ENCODE data around the gene POU3F2.

Gene POU3F2

DNA sequence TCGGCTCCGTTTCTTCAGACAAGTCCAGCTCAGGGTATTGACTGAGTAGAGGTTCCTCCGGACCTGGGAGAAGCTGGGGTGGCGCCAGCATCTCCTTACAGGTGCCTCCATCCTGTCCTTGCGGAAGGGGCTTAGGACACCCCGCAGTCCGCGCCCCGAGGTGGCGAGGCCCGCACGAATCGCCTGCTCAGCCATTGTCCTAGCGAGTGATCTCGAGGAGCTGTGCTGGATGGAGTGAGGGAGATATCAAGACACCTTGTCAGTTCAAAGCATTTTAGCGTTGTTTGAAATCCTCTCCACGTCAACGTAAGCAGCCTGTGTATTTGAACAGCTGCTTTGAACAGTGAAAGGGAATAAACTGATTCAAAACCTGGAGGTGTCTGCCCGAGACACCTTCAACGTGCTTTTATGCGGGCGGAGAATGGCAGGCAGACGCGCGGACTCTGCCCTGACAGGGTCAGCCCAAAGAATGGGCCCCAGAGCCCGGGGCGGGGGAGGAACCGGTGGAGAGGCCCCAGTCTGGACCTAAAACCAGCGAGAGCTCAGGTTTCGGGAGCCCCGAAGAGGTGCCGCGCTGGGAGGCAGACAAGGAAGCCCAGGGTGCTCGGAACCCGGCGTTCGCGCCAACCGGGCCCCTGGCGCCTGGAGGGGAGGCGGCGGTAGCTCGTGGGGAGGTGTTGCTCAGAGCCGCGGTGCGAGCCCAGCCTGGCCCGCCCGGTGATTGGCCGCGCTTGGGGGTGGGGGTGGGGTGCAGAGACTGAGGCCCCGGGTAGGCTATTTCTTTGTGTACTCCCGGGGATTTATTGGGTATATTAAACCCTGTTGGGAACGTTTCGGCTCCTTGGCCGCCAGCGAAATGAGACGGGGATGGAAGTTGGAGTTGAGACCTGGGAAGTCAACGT is 3.1 kb upstream of the POU3F2 start:
- no peak for DNase-seq

DNA sequence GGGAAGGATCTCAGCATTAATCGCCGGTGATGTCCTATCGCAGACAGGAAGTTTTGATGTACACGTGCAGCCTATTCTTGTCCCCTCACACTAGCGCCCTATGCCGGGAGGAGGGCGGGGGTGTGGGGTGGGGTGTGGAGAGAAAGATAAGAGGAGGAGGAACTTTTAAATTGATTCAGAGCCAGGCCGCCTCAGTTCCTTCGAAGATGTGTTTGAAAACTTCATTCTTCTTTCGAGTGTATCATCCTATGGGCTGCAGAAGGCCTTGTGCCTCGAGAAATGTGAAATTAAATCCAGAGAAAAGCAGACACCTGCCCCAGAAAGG is 2.5 kb upstream of the POU3F2 start:
- no peak for DNase-seq

DNA sequence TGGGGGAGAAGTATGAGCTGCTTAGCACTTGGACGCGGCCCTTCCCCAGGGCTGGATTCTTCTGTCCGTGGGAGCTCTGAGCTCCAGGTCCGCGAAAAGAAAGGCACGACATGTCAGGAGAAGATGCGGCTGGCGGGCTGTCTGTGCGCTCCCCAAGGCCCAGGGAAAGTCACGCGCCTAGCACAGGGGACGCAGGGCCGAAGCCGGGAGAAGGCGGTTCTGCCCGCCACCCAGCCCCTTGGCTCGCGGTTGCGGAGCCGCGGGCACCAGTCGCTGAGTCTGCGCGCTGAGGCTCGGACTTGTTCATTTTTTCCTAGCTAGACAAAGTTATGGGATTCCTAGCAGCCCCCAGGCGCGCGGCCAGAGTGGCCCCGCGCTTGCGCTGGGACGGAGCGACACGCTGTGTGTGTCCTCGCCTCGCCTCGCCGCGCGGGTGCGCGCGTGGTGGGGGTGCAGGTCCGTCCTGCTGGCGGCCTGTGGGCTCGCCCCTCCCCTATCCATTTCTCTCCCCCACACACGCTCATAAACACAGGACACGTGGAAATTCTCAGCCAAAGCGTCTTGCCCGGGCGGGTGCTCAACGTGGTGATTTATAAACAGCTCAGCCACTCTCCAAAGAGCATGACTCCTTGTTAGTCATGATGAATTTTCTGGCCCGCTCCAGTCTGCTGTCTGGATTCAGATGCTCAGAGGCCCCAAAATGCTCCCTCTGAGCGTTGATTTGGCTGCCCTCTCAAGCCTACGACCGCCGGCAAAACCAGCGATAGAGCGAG is 1.9 kb upstream of the POU3F2 start:
- DNase-seq = peak; percentile 70

DNA sequence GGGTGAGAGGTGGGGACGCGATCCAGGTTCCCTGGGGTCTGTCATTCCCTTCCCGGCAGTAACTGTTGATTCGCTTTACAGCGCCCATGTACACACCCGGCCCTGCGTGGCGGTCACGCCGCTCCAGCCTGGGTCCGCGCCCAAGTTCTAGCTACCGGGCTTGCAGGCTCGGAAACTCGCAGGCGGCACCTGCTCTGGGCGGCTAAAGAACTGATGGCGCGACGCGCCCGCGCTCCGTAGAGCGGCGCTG is 1.4 kb upstream of the POU3F2 start:
- DNase-seq = no peak

DNA sequence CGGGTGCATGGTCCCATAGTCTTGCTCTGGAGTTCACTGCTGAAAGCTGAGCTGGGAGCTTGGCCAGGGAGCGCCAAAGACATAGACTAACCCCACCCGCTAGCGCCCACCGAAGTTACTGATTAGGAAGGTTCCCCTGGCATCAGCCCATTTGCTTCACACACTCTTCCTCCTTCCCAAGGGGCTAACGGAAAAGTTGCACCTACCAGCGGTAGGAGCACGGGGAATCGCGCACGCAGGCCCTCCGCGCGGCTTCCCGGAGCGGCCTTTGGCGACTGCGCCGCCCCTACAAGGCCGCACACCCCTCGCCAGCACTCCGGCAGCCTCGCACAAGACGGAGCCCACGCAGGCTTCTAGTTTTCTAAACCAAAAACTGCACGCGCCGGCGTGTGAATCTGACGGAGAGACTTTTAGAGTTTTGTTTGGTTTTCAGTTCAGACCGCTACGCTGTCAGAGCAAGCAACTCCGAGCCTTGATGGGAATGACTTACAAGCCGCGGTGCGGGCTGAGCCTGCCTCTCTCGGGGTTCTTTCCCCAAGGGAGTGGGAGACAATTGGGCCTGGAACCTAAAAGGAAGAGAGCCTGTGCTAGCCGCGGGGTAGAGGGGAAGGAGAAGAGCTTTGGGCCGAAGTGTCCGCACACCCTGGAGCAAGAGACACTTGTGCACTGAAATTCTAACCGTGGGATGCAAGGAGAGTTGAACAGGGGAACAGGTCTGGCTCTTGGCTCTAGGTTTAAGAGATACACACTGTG is 891 bp upstream of the POU3F2 start:
- peak; percentile 23 for DNase-seq

DNA sequence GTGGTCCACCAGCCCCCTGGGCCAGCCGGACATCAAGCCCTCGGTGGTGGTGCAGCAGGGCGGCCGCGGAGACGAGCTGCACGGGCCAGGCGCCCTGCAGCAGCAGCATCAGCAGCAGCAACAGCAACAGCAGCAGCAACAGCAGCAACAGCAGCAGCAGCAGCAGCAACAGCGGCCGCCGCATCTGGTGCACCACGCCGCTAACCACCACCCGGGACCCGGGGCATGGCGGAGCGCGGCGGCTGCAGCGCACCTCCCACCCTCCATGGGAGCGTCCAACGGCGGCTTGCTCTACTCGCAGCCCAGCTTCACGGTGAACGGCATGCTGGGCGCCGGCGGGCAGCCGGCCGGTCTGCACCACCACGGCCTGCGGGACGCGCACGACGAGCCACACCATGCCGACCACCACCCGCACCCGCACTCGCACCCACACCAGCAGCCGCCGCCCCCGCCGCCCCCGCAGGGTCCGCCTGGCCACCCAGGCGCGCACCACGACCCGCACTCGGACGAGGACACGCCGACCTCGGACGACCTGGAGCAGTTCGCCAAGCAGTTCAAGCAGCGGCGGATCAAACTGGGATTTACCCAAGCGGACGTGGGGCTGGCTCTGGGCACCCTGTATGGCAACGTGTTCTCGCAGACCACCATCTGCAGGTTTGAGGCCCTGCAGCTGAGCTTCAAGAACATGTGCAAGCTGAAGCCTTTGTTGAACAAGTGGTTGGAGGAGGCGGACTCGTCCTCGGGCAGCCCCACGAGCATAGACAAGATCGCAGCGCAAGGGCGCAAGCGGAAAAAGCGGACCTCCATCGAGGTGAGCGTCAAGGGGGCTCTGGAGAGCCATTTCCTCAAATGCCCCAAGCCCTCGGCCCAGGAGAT is 1.0 kb downstream of the POU3F2 start:
- no peak for DNase-seq

DNA sequence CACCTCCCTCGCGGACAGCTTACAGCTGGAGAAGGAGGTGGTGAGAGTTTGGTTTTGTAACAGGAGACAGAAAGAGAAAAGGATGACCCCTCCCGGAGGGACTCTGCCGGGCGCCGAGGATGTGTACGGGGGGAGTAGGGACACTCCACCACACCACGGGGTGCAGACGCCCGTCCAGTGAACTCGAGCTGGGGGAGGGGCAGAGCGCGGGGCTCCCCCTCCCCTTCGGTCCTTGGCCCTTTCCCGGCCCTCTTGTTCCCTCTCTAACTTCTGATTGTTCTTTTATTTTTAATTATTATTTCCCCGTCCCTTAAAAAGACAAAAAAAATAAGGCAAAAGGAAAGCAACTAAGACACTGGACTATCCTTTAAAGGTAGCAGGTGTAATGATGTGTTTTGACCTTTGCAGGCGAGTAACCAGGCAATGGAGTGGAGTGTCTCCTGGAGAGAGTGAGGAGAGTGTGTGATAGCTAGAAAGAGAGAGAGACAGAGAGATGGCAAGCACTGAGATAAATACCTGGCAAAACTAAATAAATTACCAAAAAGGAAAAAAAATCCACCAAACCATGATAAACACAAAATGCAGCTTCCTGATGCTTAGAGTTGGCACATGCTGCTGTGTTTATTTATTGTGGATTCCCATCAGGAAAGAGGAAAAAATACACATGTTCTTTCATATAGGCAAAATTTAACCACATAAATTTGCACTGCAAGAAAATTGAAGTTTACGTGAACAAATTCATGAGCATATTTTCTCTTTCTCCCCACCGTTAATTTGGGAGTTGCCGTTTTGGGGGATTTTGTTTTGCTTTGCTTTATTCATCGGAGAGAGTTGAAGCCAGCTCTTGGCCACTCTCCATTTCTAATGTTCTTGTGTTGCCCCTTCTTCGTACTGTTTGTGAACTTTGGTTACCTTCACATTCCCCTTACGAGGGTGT is 1.9 kb downstream of the POU3F2 start:
- no peak for DNase-seq

DNA sequence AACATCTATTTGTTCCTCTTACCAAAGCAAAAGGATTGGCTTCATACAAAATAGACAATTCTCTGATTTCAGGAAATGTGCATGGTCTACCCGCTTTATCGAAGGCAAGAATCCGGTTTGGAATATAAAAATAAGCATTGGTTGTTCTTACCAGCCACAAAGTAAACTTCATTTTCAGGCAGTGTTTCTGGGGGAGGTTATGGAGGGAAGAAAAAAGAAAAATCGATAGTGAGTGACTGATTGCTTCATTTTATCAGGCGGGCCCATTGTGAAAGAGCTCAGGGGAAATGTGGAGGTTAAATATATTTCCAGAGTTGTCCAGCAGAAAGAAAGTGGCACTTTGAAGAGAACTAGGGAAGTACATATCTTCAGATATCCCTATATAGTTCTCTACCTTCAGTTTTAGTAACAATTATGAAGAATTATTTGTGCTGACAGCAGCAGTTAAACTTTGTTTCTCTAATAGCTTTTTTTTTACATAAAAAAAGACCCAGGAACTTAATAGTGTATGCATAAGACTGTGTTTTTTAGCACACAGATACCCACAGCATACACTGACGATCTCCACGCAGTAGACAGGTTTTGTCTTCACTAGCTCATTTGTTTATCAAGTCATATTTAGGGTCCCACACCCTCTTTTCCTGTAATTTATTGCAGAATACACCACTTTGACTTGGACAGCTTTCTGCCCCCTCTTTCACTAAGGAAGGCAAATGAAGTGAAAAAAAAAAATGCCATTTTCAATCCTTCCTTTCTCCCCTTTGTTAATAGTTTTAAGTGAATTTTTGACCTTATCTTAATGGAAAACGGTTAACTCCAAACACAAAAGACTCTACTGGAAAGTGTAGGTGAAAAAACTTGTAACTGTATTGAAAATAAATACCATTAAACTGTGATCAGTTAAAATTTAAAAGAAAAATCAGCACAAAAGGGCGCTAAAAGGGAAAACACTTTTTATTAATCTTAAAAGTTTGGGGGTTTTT is 2.9 kb downstream of the POU3F2 start:
- no peak for DNase-seq

DNA sequence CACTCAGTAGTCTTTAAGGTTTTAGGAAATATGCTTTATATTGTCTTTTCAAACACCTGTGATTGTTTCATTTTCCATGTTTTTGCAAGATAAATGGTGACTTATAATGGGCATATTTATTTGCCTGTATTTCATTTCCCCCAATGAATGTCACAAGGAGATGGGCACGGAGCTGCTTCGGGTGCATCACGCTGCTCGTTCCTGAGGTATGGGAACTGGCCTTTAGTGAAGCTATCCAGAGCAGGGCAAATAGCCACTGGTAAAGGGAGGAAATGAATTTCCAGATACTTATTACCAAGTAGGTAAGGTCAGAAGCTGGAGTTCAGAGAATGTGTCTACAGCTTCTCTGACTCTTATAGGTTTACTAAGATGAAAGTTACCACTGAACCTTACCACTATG is 3.7 kb downstream of the POU3F2 start:
- no peak for DNase-seq

DNA sequence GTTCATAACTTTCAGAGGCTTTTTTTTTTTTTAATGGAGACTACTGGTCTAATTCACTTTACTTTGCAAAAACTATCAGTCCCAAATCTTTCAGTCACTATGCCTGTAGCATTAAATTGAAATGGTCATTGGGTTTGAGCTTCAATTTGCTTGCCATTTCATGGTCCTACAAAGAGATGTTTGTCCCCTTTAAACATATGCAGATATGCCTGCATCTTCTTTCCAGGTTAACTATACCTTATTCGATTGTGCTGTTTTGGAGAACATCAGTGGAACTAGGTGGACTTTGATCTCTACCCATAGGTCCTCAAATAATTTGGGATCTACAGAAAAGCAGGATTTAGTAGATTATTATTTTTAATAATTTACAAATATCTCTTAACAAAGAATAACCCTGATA is 4.6 kb downstream of the POU3F2 start:
- no peak for DNase-seq

DNA sequence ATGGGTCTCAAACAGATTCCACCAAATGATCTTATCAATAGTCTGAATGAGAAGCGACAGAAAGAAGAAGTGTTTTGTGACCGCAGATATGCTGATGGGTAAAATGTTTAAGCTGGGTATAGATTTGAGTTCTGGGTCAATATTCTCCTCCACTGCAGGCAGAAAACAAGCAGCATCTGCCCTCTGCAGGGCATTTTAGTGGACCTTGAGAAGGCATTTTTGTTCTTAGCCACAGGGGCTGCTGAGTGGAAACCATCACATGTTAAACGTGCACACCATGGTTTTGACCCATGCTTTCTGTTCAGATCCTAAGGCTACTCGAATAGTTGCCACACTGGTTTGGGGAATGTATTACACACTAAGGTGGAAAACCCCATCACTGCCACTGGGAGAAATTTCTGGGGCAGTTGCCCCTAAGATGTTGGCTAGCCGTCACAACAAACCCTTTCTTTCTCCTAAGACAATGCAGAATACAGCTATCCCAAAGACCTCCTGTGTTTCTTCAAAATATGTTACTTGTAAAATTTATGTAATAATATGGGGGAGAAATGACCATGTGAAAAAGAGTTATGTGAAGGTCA is 5.5 kb downstream of the POU3F2 start:
- DNase-seq = peak; percentile 23

DNA sequence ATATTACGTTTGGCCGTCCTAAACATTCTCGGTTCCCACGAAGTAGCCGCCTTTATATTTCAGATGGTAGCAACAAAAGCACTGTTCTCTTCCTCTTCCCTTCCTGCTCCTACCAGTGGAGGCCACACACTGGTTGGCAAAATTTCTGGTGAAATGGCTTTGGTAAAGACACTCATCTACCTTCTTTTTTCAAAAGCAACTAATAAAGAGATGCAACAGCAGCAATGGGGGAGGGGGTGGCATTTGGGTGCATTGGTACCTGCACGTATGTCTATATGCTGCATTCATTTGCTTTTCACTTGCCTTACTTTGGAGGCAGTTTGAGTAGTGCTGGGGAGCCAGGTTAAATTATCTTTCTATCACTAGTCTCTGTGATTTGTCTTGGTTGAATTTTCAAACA is 6.0 kb downstream of the POU3F2 start:
- DNase-seq = no peak

DNA sequence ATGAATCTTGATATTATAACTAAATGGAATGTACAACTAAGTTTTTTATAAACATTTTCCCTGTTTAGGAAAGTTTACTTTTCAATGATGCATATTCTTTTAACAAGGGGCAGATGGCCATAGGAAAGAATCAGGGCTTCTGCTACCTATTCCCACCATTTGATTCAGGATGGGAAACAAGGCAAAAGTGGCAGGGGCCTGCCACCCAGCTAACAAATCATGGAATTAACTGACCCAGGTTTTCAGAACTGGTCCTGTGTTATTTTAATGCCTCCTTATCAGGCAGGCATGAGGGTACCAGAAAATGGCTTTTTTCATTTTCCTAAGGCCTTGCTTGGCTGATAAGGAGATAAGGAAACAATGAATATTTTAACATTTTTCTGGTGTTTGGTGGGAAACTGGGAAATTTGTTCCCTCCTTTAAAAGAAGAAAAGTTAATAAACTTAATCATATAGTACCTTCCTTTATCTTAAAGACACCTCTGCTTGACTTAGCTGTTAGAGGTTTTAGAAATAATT is 6.7 kb downstream of the POU3F2 start:
- DNase-seq = no peak

DNA sequence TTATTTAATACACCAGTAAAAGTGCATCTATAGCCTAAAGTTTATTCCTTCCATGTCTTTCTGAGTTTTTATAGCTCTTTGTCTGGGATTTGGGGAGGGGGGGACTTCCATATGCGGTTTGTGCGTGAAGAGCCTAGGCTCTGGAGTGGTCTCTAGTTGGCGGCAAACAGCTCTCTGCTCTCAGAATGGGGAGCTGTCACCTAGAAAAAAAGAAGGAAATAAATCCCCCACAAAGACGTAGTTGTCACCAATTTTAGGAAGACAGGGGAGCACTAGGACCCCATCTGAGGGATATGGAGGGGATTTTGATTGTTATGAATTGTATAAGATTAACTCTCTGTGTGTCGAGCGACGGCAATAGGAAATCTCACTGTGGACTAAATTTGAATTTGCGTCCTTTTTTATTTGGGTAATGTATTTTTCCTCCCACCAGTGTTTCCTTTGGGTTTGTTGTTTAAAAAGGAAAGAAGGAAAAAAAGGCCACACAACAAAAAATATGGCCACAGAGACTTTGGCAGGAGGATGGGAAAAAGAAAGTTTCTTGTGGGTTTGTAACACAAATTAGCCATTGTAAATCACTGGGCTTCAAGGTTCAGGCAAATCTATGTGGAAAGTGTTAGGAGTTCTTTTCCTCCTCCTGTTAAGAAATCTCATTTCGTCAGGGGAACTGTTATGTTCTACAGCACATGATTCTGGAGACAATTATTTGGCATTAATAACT is 7.4 kb downstream of the POU3F2 start:
- no peak for DNase-seq

DNA sequence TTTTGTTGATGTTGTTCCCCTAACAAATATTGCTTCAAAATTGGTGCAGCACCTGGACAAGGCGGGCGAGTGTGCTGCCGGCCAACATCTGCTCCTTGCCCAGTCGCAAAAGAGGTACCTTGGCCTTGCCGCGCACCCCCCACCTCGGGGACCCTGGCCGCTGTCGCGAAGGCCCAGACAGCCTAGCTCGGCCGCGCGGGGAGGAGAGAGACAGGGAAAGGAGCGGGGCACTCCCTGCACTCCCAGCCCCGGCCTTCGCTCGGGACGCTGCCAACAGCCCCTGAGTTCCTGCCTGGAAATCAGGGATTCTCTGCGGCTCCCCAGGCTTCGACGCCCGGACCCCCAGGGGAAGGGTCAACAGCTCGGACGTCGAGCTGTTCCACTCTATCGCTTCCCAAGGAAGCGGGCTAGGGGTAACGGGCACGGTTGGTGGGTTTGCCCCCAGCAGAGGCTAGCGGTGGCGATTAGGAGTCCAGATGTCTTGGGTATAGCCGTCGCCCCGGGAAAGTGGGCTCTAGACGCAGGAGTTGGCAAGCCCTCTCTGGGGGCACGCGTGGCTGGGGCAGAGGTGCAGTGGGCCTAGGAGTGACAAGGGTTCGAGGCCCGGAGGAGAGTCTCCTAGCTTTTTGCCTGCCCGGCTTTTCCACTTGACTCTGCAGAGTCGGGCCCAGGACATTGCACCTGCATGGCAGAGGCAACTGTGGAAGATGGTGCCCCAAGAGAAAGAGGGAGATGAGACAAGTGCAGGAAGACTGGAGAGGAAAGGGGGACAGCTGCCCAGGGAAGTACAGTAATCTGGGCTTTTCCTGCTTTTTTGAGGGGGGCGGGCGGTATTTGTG is 8.2 kb downstream of the POU3F2 start:
- DNase-seq = no peak

DNA sequence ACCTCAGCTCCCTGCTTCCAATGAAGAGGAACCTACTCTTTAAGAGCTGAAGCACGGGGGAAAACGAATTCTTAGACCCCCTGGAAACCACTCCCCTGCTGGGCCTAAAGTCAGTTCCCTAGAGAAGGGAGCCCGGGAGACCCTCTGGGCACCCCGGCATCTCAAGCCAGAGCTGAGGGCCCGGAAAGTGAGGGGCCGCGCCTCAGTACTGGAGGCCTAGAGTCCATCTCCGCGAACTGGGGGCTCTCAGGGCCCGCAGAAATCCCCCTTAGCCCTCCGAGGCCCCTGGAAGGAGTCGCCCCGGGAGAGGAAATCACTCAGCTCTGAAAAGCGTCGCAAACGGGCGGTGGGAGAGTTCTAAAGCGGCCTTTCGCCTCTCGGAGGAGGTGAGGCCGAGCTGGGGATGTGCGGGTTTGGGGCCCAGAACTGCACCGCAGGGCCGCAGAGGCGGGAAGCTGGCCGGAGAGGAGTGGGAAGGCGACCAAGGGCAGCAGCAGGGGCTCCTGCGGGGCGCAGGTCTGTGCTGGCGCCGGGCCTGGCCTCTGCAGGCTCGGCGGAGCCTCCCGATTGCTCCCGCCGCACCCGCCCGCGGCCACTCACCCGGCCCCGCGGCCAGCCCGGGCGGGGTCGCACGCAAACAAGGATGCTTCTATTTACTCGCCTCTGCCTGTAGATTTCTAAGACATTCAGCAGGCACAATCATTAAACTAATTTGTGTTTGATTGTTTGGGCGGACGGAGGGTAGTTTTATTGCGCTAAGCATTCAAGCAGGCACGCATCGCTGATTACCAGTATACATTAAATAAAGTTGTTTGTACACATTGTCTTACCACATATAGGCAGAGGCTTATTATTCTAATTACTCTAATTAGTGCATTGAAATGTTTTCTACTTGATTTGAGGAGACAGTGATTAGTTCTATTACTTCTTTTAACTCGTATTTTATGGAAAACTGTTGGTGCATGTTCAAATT is 9.2 kb downstream of the POU3F2 start:
- no peak for DNase-seq

Data from fibroblast of skin of back (primary cell).